H7 (cell line): ENCODE data around the gene TRAM2. TPM values are rescaled to one million over a fixed set of nuclear protein-coding genes. Genes with fewer than 3 reads are reported as not detected.

Experiments
- DNase-seq: peaks from one replicate; pipeline ENCODE4 v3.0.0; 2012
- H3K27me3 ChIP-seq: 2 replicates; pipeline ENCODE4 v1.6.0; 2011; ENCODE audit warnings: mild to moderate bottlenecking, low read length; ENCODE audit not compliant: control insufficient read depth, insufficient read depth
- H3K36me3 ChIP-seq: replicated peaks from 2 replicates; pipeline ENCODE4 v1.5.1; 2011; ENCODE audit warnings: low read length; ENCODE audit not compliant: control insufficient read depth, insufficient read depth
- H3K4me3 ChIP-seq: 2 replicates; pipeline ENCODE4 v1.5.1; 2011; ENCODE audit warnings: low read depth, mild to moderate bottlenecking, control low read depth, low read length, moderate library complexity; ENCODE audit not compliant: insufficient read depth
- total RNA-seq: library from RNA; depleted of rRNA; stranded (reverse); fragments of >200 nt; shearing (Covaris generic); gene quantifications from 2 replicates; pipeline ENCODE4 v1.2.3, GENCODE V29; 2014

TRAM2 gene
- total RNA-seq, 1 experiment from 2014 or later = 9.2 TPM

DNA sequence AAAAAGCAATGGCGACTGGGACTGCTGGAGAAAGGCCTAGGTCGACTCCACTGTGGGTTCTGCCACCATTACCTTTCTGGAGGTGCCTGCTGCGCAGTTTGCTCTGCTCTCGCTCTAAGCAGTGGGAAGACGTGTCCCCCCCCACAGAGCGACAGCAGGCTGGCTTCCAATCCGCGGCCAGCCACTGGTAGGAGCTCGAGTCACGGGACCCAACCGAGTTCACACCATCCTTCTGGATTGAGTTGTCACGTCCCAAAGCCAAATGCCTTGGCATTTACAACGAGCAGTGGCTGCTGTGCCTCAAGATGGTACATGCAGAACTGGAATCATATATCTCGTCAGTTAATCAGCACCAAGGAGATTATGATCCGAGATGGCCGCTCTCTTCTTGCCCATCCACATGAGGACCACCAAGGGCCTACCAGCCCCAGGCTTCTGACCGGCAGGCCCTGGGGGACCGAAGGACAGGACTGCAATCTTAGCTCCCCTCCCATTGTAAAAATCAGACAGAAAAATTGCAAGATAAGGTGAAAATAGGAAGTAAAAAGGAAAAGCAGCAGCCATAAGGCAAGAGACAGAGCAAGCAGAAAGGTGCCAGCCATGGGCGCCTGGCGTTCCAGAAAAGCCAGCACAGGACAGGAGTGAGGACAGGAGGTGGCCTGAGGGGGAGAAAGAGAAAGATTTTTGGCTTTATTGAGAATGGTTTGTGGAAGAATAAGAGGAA lies 74.4 kb downstream of the TRAM2 start:
- Histone ChIP-seq H3K36me3 (peaks cover 3% of the 10 kb centered on the region), H3K27me3 (no peaks in the 10 kb centered on the region), H3K4me3 (no peak overlapping the region)
- DNase-seq = no peak

DNA sequence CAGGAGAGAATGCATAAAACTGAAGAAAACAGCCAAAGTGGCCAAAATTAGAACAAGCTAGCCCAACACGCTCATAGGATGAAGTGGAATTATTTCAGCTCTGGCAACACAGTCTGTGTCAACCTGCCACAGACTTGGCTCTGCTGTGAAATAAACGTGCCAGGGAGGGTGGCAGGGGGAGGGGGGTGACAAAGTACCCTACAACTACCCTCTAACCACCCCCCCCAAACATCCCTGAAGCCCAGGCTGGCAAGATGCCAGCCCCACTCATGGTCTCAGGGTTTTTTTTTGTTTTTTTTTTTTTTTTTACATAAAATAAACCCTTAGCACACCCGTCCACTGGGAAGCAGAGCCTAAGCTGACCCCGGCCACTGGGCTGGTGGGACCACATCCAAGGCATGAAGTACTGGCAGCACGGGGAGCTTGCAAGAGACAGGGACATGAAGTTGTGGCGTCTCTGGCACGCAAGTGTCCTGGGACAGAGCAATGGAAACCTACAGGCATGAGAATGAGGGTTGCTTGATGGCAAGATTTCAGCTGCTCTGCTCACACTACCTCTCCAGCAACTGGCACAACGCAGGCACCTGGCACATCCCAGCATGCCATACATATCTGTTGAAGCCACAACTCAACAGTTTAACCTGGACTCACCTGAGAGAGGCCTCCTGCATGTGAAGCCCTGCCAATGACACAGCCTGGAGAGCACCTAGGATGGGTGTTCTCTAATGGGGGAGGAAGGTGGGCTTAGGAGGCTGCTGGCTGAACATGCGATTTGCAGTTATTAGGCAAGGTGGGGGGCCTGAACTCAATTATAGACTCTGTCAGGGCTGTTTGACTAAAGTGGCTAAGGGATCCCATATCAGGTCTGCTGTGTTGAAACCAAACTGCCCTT lies 76.4 kb downstream of the TRAM2 start:
- Histone ChIP-seq H3K36me3 (no peaks in the 10 kb centered on the region), H3K4me3 (no peak overlapping the region), H3K27me3 (no peaks in the 10 kb centered on the region)
- DNase-seq = no peak

DNA sequence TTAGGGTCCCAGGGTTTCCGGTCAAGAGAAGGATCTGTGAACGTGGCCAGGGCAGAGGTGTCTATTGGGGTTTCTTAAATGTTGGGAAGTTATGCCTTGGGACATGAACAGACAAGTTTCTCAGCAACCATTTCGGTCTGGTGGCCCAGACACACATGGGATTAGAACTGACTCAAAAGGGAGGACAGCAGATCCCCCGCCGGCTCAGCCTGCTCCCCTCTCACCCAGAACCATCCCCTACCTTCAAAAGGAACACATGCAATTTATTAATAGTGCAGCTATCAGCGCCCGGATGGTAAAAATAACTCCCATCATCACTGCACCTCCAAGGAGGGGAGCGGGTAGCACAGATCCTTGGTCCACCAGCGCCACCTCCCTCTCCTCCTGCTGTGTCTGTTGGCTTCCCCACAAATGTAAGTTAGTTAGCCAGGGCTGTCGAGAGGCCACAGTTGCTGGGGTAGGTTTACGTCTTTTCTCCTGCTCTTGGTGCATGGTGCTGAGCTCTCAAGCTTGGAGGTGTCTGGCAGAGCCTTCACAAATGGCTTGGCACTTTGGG lies 77.1 kb downstream of the TRAM2 start:
- no peaks in the 10 kb centered on the region for H3K27me3 ChIP-seq
- H3K4me3 ChIP-seq = no peak overlapping the region
- DNase-seq = no peak
- H3K36me3 ChIP-seq = no peaks in the 10 kb centered on the region

DNA sequence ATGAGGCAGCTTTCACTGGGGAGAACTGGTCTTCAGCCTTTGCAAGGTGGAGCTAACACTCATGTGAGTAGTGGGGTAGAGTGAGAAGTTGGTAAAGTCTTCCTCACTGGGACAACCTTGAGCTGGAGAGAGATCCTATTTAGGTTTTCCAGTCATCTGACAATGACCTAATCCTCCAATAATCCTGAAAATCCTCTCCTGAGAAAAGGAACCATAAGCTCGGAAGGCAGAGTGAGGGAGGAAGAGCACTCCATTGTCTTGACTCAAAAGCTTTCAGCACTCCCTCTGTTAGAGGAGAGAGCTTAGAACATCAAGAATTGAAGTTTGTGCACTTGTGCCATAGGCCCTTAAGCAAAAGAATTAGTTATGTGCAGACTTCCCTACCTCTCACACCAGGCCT lies 77.8 kb downstream of the TRAM2 start:
- Histone ChIP-seq H3K27me3 (no peaks in the 10 kb centered on the region), H3K36me3 (no peaks in the 10 kb centered on the region), H3K4me3 (no peak overlapping the region)
- no peak for DNase-seq

DNA sequence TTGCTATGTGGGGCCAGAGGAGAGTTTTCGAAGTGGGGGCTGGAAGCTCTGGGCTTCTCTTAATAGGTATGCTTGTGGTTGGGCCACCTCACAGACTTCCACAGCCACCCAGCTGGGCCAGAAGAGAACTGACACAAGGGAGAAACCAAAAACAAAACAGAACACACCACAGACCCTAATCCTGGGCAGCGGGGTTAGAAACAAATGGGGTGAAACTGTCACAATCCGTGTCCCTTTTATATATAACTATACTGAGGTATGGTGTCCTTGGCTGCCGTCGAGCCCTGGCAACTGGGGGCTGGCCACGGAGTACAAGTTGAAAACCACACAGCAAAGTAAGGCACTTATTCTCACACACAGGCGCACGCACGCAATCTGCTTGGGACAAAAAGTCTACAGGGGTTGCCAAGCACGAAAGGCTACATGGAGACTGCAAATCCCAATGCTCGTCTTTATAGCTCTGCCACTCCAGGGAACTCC lies 78.3 kb downstream of the TRAM2 start:
- no peak for DNase-seq
- H3K4me3 ChIP-seq = no peak overlapping the region
- no peaks in the 10 kb centered on the region for H3K36me3 ChIP-seq
- H3K27me3 ChIP-seq = no peaks in the 10 kb centered on the region

DNA sequence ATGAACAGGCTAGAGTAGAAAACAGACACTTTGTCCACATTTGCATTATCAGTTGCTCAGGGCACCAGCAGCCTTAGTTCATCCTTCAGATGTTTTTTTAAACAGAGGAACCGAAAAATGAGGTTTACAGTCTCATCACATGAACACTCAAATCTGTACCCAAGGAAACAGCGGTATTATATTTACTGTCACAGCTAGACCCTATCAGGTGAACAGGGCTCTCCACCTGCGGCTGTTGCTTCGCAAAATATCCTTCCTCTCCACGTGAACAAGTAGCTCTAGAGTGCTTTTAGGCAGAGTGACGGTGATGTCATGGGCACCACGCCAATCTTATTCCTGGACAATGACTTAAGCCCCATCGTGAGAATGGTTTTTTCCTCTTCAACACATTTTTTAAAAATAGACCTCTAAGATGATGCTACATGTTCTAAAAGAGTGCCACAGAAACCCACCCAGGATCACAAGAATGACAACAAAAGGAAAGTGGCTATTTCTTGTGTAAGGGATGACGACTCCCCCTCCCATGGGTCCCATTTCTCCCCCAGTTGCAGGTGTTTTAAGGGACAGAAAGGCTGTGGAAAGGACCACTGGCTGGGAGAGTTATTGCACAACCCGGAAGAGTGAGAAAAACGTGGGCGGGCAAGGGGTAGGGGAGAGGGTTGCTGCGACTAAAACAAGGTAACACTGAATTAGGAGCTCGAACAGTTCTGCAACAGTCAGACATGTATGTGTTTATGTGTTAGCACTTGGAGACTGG lies 79.0 kb downstream of the TRAM2 start:
- Histone ChIP-seq H3K27me3 (no peaks in the 10 kb centered on the region), H3K4me3 (no peak overlapping the region), H3K36me3 (no peaks in the 10 kb centered on the region)
- no peak for DNase-seq

DNA sequence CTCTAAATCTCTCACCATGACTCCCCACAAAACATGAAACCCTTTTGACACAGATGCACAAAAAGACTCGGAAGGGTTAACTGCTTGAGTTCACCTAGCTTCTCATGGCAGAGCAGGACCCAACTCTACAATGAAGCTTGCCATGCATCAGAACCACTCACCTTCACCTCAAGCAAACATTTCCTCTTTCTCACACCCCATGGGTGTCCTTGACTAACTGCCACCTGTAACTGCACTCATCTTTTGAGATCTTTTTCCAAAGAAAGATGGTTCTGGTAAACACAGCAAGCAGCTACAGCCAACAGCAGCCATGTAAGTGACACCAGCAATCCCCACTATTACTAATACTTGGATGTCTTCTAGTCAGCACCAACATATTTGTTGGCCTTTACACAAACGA lies 80.2 kb downstream of the TRAM2 start:
- no peak overlapping the region for H3K4me3 ChIP-seq
- no peaks in the 10 kb centered on the region for H3K27me3 ChIP-seq
- no peaks in the 10 kb centered on the region for H3K36me3 ChIP-seq
- no peak for DNase-seq

DNA sequence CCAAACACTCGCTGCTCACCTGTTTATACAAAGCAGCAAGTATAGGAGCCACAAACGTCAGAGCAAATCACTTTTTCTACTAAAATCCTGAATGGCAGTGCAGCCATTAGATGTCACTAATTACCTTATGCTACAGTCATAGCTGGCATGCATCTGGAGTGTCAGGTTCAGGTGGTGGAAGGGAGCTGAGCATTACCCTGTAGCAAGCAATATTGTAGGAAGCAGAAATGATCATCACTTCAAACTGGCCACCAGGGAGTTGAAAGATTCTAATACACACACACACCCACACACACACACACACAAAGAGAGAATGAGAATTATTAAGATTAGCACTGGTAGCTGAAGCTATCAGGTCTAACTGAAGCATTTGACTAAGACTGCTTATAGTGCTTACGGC lies 80.9 kb downstream of the TRAM2 start:
- H3K27me3 ChIP-seq = no peaks in the 10 kb centered on the region
- H3K36me3 ChIP-seq = no peaks in the 10 kb centered on the region
- no peak overlapping the region for H3K4me3 ChIP-seq
- DNase-seq = no peak

DNA sequence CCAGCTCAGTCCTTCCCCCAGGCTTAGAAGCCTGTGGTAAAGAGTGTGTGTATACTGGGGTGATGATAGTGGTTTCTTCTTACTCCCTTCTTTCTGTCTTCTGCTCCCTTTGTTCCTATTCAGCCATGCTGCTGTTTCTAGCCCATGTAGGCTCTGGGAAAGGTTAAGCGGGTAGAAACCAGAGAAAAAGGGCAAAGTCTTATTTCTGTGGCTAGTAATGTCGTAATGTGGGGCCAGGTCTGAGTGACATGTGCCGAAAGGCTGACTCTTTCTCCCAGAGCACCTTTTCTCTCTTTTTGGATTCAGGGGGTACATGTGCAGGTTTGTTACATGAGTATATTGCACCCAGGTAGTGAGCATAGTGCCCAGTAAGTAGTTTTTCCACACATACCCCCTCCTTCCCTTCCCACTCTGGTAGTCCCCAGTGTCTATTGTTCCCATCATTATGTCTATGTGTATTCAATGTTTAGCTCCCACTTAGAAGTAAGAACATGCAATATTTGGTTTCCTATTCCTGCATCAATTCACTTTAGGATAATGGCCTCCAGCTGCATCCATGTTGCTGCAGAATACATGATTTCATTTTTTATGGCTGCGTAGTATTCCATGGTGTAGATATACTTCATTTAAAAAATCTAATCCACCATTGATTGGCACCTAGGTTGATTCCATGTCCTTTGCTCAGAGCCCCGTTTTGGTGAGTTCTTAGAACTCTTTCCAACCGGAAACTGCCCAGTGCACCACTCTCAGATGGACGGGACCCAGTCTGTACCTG lies 82.4 kb downstream of the TRAM2 start:
- no peaks in the 10 kb centered on the region for H3K27me3 ChIP-seq

DNA sequence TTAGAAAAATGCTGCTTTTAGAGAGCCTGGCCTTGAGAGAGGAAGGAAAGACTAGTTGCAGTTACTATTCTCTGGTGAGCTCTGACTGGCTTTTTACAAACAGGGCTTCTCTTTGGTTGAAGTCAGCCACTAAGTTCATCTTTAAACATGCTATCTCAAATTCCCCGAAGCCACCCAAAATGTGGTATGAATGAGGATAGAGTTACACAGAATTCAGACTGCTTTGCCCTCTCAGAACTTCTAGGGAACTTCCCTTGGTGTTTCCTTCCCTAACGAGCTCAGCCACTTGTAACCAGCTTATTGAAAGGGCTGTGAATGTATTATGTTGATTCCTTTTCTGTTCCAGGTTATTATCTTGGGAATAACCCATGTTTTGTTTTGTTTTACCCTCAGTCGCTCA lies 83.2 kb downstream of the TRAM2 start:
- Histone ChIP-seq H3K4me3 (no peak overlapping the region), H3K27me3 (no peaks in the 10 kb centered on the region), H3K36me3 (no peaks in the 10 kb centered on the region)
- no peak for DNase-seq

More for the DNA sequence above, 82.4 kb downstream of the TRAM2 start:
- DNase-seq = no peak
- Histone ChIP-seq H3K36me3 (no peaks in the 10 kb centered on the region), H3K4me3 (no peak overlapping the region)

DNA sequence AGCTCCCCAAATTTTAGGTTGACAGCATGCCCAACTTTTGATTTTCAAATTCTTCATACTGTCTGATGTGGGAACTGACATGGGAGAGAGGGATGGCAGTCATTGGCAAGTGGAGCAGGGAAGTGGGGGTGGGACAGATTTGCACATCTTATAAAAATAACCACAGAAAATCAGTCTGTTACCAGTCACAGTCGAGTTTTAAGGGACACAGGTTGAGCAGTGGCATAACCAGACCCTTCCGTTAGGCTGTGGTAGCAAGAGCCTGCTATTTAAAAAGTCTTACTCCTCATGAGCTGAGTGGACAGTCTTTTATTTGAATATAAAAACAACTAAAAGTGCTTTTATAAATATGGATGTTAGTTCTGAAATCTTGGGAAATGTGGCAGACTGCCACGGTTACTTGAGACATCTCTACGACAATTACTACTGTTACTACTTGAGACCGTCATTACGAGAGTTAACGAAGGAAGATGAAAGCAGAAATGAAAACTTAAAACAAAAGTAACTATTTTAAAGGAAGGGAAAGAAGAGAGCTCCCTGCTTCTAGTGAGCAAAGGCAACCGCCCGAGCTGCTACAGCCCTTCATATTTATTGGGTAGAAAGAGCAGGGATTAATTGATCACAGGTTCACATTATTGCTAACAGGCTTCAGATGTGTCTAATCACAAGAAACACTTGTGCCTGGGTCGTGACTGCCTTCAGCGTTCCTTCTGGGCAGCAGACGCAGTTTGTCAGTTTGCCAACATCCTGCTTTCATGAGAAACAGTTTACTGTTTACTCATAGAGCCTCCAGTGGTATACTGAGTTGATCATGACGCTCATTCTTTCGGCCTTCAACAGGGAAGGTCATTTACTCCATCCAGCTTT lies 85.4 kb downstream of the TRAM2 start:
- Histone ChIP-seq H3K36me3 (no peaks in the 10 kb centered on the region), H3K4me3 (no peak overlapping the region), H3K27me3 (no peaks in the 10 kb centered on the region)
- DNase-seq = no peak

DNA sequence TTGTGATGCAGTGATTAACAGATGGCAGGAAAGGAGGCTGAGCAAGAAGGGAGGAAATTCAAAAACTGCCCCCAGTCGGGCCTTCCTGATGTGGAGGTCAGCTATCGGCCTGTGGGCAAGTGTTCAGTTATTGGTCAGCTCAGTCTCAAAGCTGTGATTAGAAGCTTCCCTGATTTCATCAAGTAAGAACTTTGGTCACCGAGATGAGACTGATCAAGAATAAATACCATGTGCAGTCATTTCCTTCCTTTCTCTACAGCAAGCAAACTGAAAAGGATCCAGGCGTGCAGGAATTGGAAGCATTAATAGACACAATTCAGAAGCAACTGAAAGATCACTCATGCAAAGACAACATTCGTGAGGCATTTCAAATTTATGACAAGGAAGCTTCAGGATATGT lies 87.0 kb downstream of the TRAM2 start:
- Histone ChIP-seq H3K27me3 (no peaks in the 10 kb centered on the region), H3K36me3 (no peaks in the 10 kb centered on the region), H3K4me3 (no peak overlapping the region)
- no peak for DNase-seq

DNA sequence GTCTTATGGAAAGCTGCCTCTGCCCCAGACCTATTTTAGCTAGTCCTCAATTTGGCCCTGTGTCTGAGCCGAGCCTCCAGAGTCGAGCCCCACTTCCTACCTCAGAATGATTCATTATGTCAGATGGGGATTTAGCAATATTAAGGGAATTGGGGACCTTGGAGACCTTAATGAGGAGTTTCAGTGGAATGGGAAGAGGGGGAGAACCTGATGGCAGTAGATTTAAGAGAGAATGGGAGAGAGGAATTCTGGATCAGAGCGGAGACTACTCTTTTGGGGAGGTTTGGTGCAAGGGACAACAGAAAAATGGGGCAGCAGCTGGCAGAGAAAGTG lies 93.2 kb downstream of the TRAM2 start:
- Histone ChIP-seq H3K4me3 (no peak overlapping the region), H3K27me3 (no peaks in the 10 kb centered on the region), H3K36me3 (no peaks in the 10 kb centered on the region)
- no peak for DNase-seq
